K562 (cell line): ENCODE measurements around the gene ZNHIT1. TPM values are rescaled to one million over a fixed set of nuclear protein-coding genes. Genes with fewer than 3 reads are reported as not detected.

ENCODE experiments used
- ARNT ChIP-seq, 2 experiments: fragments of 450-650 bp; IDR thresholded peaks; 2 replicates each; pipeline ENCODE4 v1.6.1; 2016; ENCODE audit warnings: mild to moderate bottlenecking in 1 of 2
- CBX3 ChIP-seq, 2 experiments: IDR thresholded peaks; 1 replicate in 1 of 2; 2 replicates in 1 of 2; pipeline ENCODE4 v1.6.1; 2012; ENCODE audit warnings: inconsistent platforms in 2 of 2, low read length in 2 of 2, borderline replicate concordance in 1 of 2, control low read depth in 1 of 2
- ILK ChIP-seq: fragments of 450-650 bp; IDR thresholded peaks from 2 replicates; pipeline ENCODE4 v1.6.1; 2016; ENCODE audit warnings: missing genetic modification characterization, low read depth, mild to moderate bottlenecking, missing compliant biosample characterization, moderate library complexity, borderline replicate concordance
- MAZ ChIP-seq, 2 experiments: fragments of 450-650 bp in 1 of 2; sonication (generic) in 1 of 2; formaldehyde crosslinking; IDR thresholded peaks in 1 of 2; conservative IDR thresholded peaks in 1 of 2; 2 replicates each; pipeline versions ENCODE4 v1.4.0 to v1.5.0; 2020; ENCODE audit warnings: mild to moderate bottlenecking in 1 of 2, missing genetic modification reagents in 1 of 2
- MCM3 ChIP-seq: fragments of 450-650 bp; IDR thresholded peaks from 2 replicates; pipeline ENCODE4 v1.6.1; 2016
- NR4A1 ChIP-seq, 2 experiments: fragments of 250-450 bp in 1 of 2; fragments of 450-650 bp in 1 of 2; sonication (Bioruptor Pico) in 1 of 2; IDR thresholded peaks; 2 replicates each; pipeline versions ENCODE4 v1.4.0 to v1.6.1; 2016 to 2020; ENCODE audit warnings: mild to moderate bottlenecking in 2 of 2, missing compliant biosample characterization in 1 of 2, missing genetic modification characterization in 1 of 2, moderate library complexity in 1 of 2
- RFX1 ChIP-seq: fragments of 450-650 bp; IDR thresholded peaks from 2 replicates; pipeline ENCODE4 v1.6.1; 2016; ENCODE audit warnings: mild to moderate bottlenecking, moderate library complexity
- THRA ChIP-seq: fragments of 450-650 bp; IDR thresholded peaks from 2 replicates; pipeline ENCODE4 v1.6.1; 2017; ENCODE audit warnings: mild to moderate bottlenecking, moderate library complexity
- ZNF280A ChIP-seq: fragments of 450-650 bp; IDR thresholded peaks from 2 replicates; pipeline ENCODE4 v1.6.1; 2018; ENCODE audit warnings: mild to moderate bottlenecking, low read depth; ENCODE audit not compliant: partially characterized antibody
- ZNF584 ChIP-seq: fragments of 200-800 bp; sonication (Bioruptor generic); IDR thresholded peaks from 2 replicates; pipeline ENCODE4 v1.6.1; 2016; ENCODE audit warnings: low read depth, mild to moderate bottlenecking, missing genetic modification characterization, missing compliant biosample characterization
- ZNF77 ChIP-seq: fragments of 250-450 bp; sonication (Bioruptor Pico); IDR thresholded peaks from 2 replicates; pipeline ENCODE4 v1.5.0; 2020
- ZNF79 ChIP-seq: fragments of 250-450 bp; sonication (Bioruptor Pico); IDR thresholded peaks from 2 replicates; pipeline ENCODE4 v1.4.0; 2020; ENCODE audit warnings: low read depth, mild to moderate bottlenecking, moderate library complexity
- polyA plus RNA-seq, 8 experiments: library from polyadenylated mRNA; depleted of rRNA in 4 of 8; stranded (reverse) in 5 of 8; unstranded in 3 of 8; fragments of >200 nt; fragmentation: Nextera tagmentation in 2 of 8; fragmentation: Illumina TruSeq in 1 of 8; extraction: Ambion mirVana in 2 of 8; extraction: Trizol in 1 of 8; gene quantifications; 2 replicates each; pipeline versions ENCODE4 v1.2.1 to v1.2.3, GENCODE V29; 2011 to 2014; ENCODE audit warnings: inconsistent platforms in 1 of 8, missing spikeins in 1 of 8
- total RNA-seq, 7 experiments: library from RNA; depleted of rRNA in 6 of 7; stranded (reverse); fragments of >200 nt in 6 of 7; fragmentation: Illumina TruSeq in 2 of 7; extraction: Trizol in 2 of 7; gene quantifications; 2 replicates each; pipeline versions ENCODE4 v1.2.1 to v1.2.3, GENCODE V29; 2011 to 2021; ENCODE audit warnings: low replicate concordance in 1 of 7
- TF ChIP-seq, protein P1 (sequence below), 2 experiments: fragments of 450-650 bp in 1 of 2; sonication (generic) in 1 of 2; formaldehyde crosslinking in 1 of 2; IDR thresholded peaks in 1 of 2; conservative IDR thresholded peaks in 1 of 2; 2 replicates each; pipeline versions ENCODE4 v1.6.1 to v1.8.1; 2016 to 2023; ENCODE audit warnings: mild to moderate bottlenecking in 2 of 2, moderate library complexity in 2 of 2, inconsistent platforms in 1 of 2, missing genetic modification reagents in 1 of 2
- TF ChIP-seq, protein P2 (sequence below), 2 experiments: fragments of 200-800 bp in 1 of 2; sonication (Bioruptor generic) in 1 of 2; sonication (generic) in 1 of 2; formaldehyde crosslinking in 1 of 2; IDR thresholded peaks in 1 of 2; conservative IDR thresholded peaks in 1 of 2; 2 replicates each; pipeline versions ENCODE4 v1.5.0 to v1.6.1; 2016 to 2020; ENCODE audit warnings: missing compliant biosample characterization in 1 of 2, missing genetic modification characterization in 1 of 2, missing genetic modification reagents in 1 of 2
- TF ChIP-seq, protein P3 (sequence below): fragments of 250-450 bp; sonication (Bioruptor Pico); IDR thresholded peaks from 2 replicates; pipeline ENCODE4 v1.4.0; 2020; ENCODE audit warnings: borderline replicate concordance

Gene ZNHIT1
- total and polyA plus RNA-seq, 9 of the 15 experiments (the other 6 are each of a cell fraction or from before 2014, with no cell fraction given): 6.4 to 162 (median 70.1) TPM

DNA sequence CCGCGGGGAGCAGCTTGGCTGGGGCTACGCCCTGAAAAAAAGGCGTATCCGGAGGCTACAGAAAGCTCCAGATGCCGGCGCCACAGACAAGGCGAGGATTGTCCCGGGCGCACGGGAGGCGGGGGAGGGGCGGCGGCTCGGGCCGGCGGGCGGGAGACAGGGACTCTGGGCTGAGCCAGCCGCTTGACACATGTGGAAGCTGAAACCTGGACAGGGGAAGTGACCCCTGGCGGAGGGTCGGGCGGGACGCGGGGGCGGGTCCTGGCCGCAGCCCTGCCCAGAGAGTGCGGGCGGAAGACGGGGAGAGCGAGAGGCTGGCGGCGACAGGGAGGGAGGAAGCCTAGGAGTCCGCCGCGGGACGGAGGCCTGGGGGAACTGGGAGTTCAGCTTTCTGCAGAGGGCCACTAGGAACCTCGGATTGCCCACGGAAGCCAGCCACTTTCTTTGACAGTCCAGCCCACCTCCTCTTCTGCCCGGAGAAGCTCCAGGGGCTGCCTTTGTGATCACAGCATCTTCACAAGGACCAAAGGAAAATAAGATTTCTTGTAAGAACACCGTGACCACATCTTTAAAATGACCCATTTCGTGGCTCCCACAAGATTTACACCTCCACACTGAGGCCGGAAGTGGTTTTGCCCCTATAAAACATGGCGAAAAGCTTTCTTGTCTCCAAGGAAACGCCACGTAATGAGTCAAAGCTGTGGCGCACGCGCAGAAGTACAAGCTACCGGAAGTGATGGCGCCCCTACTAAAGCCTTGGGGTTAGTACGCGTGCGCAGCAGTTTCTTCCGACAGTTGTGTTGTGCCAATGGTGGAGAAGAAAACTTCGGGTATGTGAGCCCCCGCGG lies at the start of gene ZNHIT1, which contains the start of gene PLOD3 (continued):
- TF ChIP-seq, protein P1, sequence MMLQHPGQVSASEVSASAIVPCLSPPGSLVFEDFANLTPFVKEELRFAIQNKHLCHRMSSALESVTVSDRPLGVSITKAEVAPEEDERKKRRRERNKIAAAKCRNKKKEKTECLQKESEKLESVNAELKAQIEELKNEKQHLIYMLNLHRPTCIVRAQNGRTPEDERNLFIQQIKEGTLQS (IDR thresholded peaks at IDR 0.05): peak; percentile 35; the same call in 1 of the 2 replicates
- TF ChIP-seq, protein P1 (CRISPR knock-in tag; conservative IDR thresholded peaks at IDR 0.05): no peak
- TF ChIP-seq, protein P2, sequence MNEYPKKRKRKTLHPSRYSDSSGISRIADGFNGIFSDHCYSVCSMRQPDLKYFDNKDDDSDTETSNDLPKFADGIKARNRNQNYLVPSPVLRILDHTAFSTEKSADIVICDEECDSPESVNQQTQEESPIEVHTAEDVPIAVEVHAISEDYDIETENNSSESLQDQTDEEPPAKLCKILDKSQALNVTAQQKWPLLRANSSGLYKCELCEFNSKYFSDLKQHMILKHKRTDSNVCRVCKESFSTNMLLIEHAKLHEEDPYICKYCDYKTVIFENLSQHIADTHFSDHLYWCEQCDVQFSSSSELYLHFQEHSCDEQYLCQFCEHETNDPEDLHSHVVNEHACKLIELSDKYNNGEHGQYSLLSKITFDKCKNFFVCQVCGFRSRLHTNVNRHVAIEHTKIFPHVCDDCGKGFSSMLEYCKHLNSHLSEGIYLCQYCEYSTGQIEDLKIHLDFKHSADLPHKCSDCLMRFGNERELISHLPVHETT (CRISPR knock-in tag; conservative IDR thresholded peaks at IDR 0.05 in 1 of 2, IDR thresholded peaks at IDR 0.05 in 1 of 2): peak in 1 of 2 experiments; percentile 91; a peak in 2 of 4 replicates
- TF ChIP-seq, protein P3, sequence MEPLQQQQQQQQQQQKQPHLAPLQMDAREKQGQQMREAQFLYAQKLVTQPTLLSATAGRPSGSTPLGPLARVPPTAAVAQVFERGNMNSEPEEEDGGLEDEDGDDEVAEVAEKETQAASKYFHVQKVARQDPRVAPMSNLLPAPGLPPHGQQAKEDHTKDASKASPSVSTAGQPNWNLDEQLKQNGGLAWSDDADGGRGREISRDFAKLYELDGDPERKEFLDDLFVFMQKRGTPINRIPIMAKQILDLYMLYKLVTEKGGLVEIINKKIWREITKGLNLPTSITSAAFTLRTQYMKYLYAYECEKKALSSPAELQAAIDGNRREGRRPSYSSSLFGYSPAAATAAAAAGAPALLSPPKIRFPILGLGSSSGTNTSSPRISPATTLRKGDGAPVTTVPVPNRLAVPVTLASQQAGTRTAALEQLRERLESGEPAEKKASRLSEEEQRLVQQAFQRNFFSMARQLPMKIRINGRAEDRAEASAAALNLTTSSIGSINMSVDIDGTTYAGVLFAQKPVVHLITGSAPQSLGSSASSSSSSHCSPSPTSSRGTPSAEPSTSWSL (CRISPR knock-in tag): peak; percentile 54; the same call in 1 of the 2 replicates
- no peak for TF ChIP-seq ILK (tag)
- no peak for TF ChIP-seq ZNF280A
- no peak for TF ChIP-seq ZNF77 (CRISPR knock-in tag)
- peak; percentile 97 to 99 for TF ChIP-seq ARNT (IDR thresholded peaks at IDR 0.05)
- TF ChIP-seq ZNF79 (CRISPR knock-in tag): no peak
- TF ChIP-seq RFX1: peak; percentile 98
- 0 out of 2 replicates have a peak, but pooled peaks have one; percentile 81 for TF ChIP-seq NR4A1 (CRISPR knock-in tag; IDR thresholded peaks at IDR 0.05)
- TF ChIP-seq NR4A1 (tag; IDR thresholded peaks at IDR 0.05): no peak
- peak; percentile 50; the same call in 1 of the 2 replicates for TF ChIP-seq ZNF584
- TF ChIP-seq MCM3: no peak
- TF ChIP-seq THRA: no peak
- TF ChIP-seq MAZ (CRISPR knock-in tag; conservative IDR thresholded peaks at IDR 0.05 in 1 of 2, IDR thresholded peaks at IDR 0.05 in 1 of 2): peak; percentile 53 to 92
- no peak for TF ChIP-seq CBX3 (IDR thresholded peaks at IDR 0.05; ENCODE audit: borderline replicate concordance in 1 of 2, low read length in 2 of 2)
